ENCODE measurements around the gene TSKU.

GRCh38 chr11:76769645-76770586 lies 13.2 kb upstream of the TSKU start:
- no peak for TF ChIP-seq CTCF (IDR thresholded peaks at IDR 0.05; ENCODE audit: borderline replicate concordance, extremely low read depth, low read length, poor library complexity, severe bottlenecking)
- no peak for TF ChIP-seq EZH2 (IDR thresholded peaks at IDR 0.05; ENCODE audit: borderline replicate concordance, low read depth, low read length, severe bottlenecking)
